Measurements from ENCODE around the gene C17orf75. TPM values are rescaled to one million over a fixed set of nuclear protein-coding genes. Genes with fewer than 3 reads are reported as not detected.
"Not testable (repeated sequence)": the region's sequence is repeated elsewhere in the genome, so short reads cannot be mapped to it uniquely, and the experiment has no call there.

The C17orf75 gene, protein sequence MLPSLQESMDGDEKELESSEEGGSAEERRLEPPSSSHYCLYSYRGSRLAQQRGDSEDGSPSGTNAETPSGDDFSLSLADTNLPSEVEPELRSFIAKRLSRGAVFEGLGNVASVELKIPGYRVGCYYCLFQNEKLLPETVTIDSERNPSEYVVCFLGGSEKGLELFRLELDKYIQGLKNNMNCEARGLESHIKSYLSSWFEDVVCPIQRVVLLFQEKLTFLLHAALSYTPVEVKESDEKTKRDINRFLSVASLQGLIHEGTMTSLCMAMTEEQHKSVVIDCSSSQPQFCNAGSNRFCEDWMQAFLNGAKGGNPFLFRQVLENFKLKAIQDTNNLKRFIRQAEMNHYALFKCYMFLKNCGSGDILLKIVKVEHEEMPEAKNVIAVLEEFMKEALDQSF
- 9.2 TPM for total RNA-seq

DNA sequence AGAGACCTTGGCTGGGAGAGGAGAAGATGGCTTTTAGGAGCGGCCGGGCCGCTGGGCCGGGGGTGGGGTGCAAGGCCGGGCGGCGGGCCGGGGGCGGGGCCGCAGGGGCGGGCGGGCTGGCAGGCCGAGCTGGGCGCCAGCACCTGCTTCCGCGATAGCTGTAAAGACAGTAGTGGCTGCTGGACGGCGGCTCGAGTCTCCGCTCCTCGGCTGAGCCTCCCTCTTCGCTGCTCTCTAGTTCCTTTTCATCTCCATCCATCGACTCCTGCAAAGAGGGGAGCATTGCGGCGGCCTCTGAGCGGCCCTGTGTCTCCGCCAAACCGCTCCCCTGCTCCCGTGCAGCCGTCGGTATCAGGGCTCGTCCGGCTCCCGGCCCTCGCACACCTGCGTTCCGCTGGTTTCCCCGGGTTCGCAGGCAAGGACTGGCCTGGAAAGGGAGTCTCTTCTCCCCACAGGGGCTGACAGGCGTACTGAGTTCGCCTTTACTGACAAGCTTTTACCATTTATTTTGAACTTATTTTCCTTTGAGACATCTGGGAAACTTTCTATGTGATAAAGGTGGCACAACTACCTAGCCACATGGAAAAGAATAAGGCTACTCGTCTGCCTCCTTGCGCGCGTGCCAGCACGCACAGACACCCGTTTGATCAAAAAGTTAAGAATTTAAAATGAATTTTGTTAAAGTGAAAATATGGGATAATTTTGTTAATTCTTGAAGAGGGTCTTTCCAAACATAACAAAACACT, at the start of gene C17orf75:
Gene C17orf75 (minus strand): TSS at position 317 of the 746 bp plus-strand sequence. CDS start 34 bp downstream, at position 283.
- DNase-seq (ENCODE audit: low spot score) (peak; percentile 80), ATAC-seq (peak; percentile 91)

DNA sequence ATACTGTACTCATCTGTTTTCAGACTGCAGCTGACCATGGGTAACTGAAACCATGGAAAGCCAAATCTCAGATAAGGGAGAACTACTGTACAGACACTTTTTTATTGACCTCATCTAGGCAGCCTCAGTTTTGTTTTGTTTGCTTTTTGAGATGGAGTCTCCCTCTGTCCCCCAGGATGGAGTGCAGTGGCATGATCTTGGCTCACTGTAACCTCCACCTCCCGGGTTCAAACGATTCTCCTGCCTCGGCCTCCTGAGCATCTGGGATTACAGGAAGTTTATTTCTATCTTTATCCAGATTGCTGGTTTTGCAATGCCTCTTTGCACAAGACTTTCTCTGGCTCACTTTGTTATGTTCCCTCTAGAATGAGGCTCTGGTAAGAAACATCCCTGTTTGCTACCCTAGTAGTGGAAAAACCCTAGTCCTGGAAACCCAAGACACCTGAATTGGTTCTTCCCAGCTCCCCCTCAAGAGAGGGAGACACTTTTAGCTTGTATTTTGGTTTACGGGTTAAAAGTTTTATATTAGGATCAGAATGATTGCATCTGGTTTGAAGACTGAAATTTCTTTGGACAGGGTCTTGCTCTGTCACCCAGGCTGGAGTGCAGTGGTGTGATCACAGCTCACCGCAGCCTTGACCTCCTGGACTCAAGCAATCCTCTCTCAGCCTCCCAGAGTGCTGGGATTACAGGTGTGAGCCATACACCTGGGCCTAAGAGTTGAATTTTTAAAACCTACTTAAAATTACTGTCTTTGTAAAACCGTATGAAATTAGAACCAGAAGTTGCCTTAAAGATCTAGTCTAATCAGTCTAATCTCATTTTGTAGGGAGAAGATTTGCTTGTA, 46.9 kb upstream of the C17orf75 start:
- no peak for DNase-seq (ENCODE audit: low spot score)
- no peak for ATAC-seq

DNA sequence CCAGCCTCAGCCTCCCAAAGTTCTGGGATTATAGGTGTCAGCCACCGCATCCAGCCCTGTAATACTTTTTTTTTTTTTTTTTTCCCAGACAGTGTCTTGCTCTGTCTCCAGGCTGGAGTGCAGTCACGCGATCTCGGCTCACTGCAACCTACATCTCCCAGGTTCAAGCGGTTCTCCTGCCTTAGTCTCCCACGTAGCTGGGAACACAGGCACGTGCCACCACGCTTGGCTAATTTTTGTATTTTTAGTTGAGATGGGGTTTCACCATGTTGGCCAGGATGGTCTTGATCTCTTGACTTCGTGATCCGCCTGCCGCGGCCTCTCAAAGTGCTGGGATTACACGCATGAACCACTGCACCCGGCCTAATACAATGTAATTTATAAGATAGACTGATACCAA, 46.2 kb upstream of the C17orf75 start:
- ATAC-seq; DNase-seq (ENCODE audit: low spot score): not testable (repeated sequence)

DNA sequence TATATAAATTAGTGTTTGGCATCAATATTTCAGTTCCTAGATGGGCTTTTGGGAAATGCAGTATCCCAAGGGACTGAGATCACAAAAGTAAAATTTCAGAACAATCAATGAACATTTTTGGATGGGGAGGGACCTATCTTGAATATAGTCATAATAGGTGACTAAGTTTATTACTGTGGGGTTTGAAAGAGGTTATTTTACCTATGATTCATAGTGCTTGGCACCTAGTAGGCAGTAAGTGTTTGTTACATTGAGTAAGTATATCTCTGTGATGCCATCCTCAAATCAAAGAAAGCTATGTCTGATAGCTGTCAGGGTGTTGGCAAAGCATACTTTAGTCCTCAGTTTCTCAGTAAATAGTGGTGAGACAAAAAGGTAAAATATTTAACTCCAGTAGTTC, 44.9 kb upstream of the C17orf75 start:
- no peak for DNase-seq (ENCODE audit: low spot score)
- ATAC-seq: no peak

DNA sequence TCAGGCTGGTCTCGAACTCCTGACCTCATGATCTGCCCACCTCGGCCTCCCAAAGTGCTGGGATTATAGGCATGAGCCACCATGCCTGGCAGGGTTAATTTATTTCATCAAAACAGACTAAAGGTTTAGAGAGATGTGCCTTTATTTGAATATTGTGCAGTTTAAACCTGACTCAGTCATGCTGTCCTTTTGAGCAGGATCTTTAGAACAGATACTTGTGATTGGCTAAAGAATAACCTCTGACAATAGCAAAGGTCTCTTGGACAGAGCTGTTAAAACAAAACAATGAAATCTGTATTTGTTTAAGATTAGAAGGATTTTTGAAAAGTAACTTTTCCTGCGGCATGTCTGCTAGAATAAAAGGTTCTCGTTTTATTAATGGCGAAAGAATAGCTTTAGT, 44.0 kb upstream of the C17orf75 start:
- peak; percentile 72 for ATAC-seq
- no peak for DNase-seq (ENCODE audit: low spot score)

DNA sequence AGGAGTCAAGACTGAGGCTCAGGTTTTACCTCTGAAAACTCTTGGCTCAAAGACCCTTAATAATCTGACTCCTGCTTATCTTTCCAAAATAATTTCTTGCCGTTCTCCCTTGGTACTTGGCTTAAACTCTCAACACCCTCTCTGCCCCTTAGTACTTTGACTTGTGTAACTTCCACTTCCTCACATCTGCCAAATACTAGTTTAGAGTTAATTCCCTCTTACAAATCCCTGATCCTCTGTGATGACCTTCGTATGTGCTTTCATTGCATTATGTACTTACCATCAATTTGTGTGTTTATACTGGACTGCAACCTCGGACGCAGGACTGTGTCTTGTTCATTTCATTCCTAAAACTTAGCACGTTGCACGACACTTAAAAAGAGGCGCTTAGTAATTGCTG, 43.1 kb upstream of the C17orf75 start:
- no peak for DNase-seq (ENCODE audit: low spot score)
- peak; percentile 60 for ATAC-seq

GRCh38 chr17:32383926-32384434, 42.0 kb upstream of the C17orf75 start:
- ATAC-seq: no peak
- DNase-seq (ENCODE audit: low spot score): no peak

- ATAC-seq: peak; percentile 8
- DNase-seq (ENCODE audit: low spot score): no peak
Measured at GRCh38 chr17:32382526-32383223, 40.7 kb upstream of the C17orf75 start.

DNA sequence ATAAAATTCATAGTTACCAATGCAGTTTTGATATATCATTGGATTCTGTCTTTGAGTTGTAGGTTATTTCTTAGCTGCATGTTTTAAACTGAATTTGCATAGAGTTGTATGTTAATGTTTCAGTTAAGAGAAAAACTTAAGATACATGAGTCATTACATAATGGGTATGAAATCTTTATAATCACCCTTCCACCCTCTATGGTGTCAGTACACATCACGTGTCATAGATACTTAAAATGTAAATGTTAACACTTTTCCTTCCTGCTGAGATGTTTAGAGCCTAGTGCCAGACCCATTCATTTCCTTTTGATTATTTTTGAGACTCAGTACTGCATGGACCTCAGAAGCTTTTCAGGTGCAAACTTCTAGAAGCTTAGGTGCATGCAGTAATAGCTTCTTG, 28.5 kb upstream of the C17orf75 start:
- DNase-seq (ENCODE audit: low spot score): no peak
- ATAC-seq: no peak

GRCh38 chr17:32361270-32361669, 19.3 kb upstream of the C17orf75 start:
- DNase-seq (ENCODE audit: low spot score) (no peak), ATAC-seq (no peak)

DNA sequence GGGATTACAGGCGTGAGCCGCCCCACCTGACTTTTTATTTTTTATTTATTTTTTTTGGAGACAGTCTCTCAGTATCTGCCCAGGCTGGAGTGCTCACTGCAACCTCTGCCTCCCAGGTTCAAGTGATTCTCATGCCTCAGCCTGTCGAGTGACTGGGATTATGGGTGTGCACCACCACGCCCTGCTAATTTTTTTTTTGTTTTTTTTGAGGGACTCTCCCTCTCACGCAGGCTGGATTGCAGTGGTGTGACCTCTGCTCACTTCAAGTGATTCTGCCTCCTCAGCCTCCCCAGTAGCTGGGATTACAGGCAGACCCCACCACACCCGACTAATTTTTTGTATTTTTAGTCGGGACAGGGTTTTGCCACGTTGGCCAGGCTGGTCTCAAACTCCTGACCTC, 15.6 kb upstream of the C17orf75 start:
- DNase-seq (ENCODE audit: low spot score) (no peak), ATAC-seq (no peak)

DNA sequence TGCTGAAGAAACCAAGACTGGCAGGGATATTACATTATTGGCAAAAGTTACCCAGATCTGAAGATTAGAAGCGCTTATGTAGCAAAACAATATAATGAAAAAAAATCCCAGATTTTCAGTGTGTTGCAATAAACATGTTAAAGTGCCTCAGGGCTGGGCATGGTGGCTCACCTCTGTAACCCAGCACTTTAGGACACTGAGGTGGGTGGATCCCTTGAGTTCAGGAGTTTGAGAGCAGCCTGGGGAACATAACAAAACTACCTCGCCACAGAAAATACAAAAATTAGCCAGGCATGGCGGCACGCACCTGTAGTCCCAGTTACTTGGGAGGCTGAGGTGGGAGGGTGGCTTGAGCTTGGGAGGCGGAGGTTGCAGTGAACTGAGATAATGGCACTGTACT, 14.8 kb upstream of the C17orf75 start:
- DNase-seq (ENCODE audit: low spot score): no peak
- ATAC-seq: no peak

GRCh38 chr17:32356378-32356743, 14.4 kb upstream of the C17orf75 start:
- DNase-seq (ENCODE audit: low spot score): no peak
- ATAC-seq: no peak

DNA sequence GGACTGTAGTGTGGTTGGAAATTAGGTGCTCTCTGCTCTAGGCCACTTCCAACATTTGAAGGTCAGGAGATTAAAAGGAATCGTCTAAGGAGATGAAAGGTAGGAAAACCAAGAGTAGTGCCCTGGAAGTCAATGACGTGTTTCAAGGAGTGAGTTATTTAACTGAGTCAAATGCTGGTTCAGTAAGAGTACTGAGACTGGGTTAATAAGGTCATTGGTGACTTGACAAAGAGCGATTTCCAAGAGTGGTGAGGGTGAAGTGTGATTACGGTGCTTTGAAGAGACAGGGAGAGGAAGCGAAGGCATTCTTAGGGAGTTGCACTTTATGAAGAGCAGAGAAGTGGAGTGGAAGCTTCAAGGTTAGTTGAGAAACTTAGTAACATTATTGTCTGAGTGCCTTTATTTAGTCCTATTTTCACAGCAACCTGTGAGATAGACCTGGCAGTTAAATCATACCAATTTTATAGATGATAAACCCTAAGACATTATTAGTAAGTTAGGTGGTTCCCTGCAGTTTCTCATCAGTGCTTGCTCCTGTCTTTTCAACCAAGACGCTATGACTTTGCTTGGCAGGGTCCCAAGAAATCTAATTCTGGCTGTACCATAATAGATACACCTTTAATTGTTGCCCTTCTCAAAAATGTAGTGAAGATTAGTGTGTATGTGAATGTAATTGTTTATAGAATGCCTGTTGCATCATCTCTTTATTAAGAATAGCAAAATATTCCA, 13.8 kb upstream of the C17orf75 start:
- DNase-seq (ENCODE audit: low spot score) (no peak), ATAC-seq (no peak)

- not testable (repeated sequence) for DNase-seq (ENCODE audit: low spot score); ATAC-seq
Measured at GRCh38 chr17:32352734-32353133, 10.8 kb upstream of the C17orf75 start.

DNA sequence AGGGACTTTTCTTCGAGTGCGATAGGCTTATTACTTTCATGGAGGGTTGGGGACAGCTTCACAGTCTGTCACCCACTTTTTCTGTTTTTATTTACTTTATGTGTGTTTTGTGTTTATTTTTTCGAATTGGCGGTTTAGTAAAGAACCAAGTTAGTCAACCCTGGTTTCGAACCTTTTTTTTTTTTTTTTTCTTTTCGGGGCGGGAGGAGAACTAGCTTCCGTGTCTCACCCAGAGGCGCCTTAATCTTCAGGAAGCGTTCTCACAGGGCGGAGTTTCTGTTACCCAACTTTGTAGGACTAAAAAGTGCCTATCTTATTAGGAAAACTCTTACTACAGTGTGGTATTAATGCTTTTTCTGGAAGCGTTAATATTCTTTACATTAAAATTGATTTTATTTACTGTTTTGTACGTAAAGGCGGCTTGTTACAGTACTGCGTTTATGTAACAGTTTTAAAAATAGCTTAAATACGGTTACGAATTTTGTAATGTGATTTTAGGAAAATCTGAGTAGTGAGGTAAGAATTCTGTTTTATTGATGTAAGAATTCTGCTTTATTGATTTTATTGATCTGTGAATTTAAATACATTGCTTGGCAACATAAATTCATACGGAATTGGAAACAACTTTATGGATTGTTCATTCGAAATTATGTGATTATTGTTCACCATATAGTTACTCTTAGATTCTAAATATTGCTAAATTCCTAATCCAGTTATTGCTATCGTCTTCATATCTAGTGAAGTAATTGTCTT, 8.9 kb upstream of the C17orf75 start:
- no peak for DNase-seq (ENCODE audit: low spot score)
- ATAC-seq: peak; percentile 11

DNA sequence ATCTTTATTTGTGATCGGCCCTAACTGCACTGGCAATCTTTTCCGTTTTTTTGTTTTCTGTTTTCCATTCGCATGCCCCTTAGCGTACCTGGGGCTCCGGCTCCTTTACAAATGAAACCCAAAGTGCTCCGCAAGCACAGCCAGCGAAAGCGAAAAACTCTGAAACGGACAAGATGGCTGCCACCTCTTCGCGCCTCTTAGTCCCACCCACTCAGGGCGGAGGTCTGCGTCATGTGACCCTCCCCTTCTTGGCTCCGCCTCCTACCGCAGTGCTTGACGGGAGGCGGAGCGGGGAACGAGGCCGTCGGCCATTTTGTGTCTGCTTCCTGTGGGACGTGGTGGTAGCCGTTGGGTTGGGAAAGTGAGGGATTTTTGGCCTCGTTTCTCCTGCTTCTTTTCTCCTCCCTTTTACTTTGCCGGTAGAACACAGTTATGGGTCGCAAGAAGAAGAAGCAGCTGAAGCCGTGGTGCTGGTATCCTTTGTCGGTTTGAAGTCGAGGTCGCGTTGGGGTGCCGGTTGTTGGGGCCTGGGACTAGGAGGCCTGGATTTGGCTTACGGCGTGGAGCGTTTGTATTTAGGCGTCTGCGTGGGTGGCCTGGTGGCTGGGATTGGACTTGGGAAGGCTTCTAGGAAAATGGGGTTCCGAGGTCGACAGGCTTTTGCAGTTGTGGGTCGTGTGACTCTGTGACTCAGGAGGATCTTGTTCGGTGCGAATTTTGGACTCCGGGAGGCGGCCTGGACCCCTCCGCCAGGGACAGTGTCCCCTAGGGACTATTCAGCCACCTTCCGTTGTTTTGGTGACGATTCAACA, 8.1 kb upstream of the C17orf75 start, which contains the start of gene ZNF207:
Gene ZNF207 (plus strand): TSS at position 304 of the 812 bp plus-strand sequence. CDS start 129 bp downstream, at position 433.
- ATAC-seq (peak; percentile 96), DNase-seq (ENCODE audit: low spot score) (peak; percentile 96)

GRCh38 chr17:32349503-32349853, 7.5 kb upstream of the C17orf75 start:
- ATAC-seq: peak; percentile 49

More at GRCh38 chr17:32349503-32349853, 7.5 kb upstream of the C17orf75 start:
- no peak for DNase-seq (ENCODE audit: low spot score)

Data from left lobe of liver (tissue), 2 donors.